HepG2 (cell line): ENCODE results near the gene MSMB. TPM values are rescaled to one million over a fixed set of nuclear protein-coding genes. Genes with fewer than 3 reads are reported as not detected.

Experiments used
- ARID2 ChIP-seq: sonication (generic); formaldehyde crosslinking; IDR thresholded peaks from 2 replicates; pipeline ENCODE4 v1.8.1; 2022; ENCODE audit warnings: mild to moderate bottlenecking, missing genetic modification reagents, borderline replicate concordance
- CHCHD3 ChIP-seq: sonication (generic); formaldehyde crosslinking; IDR thresholded peaks from 2 replicates; pipeline ENCODE4 v1.8.0; 2022; ENCODE audit warnings: mild to moderate bottlenecking, missing genetic modification reagents, moderate library complexity
- FOXM1 ChIP-seq: sonication (generic); formaldehyde crosslinking; IDR thresholded peaks from 2 replicates; pipeline ENCODE4 v1.5.0; 2020; ENCODE audit warnings: missing genetic modification reagents
- GFI1 ChIP-seq: sonication (generic); formaldehyde crosslinking; IDR thresholded peaks from 2 replicates; pipeline ENCODE4 v1.5.0; 2020; ENCODE audit warnings: missing genetic modification reagents, mild to moderate bottlenecking, borderline replicate concordance
- GZF1 ChIP-seq: sonication (generic); formaldehyde crosslinking; IDR thresholded peaks from 2 replicates; pipeline ENCODE4 v1.5.1; 2020; ENCODE audit warnings: mild to moderate bottlenecking, missing genetic modification reagents
- KMT2A ChIP-seq: sonication (generic); formaldehyde crosslinking; IDR thresholded peaks from 2 replicates; pipeline ENCODE4 v1.4.0; 2020; ENCODE audit warnings: missing genetic modification reagents
- MLXIP ChIP-seq: sonication (generic); formaldehyde crosslinking; IDR thresholded peaks from 2 replicates; pipeline ENCODE4 v1.9.0; 2021; ENCODE audit warnings: missing genetic modification reagents, borderline replicate concordance
- NCOA2 ChIP-seq: sonication (generic); formaldehyde crosslinking; IDR thresholded peaks from 2 replicates; pipeline ENCODE4 v1.8.0; 2022; ENCODE audit warnings: inconsistent platforms
- NFE2L1 ChIP-seq: sonication (generic); formaldehyde crosslinking; IDR thresholded peaks from 2 replicates; pipeline ENCODE4 v1.4.0; 2020; ENCODE audit warnings: missing genetic modification reagents, mild to moderate bottlenecking, borderline replicate concordance
- NFRKB ChIP-seq: fragments of 450-650 bp; IDR thresholded peaks from 2 replicates; pipeline ENCODE4 v1.6.1; 2017
- ZFP82 ChIP-seq: sonication (generic); formaldehyde crosslinking; IDR thresholded peaks from 2 replicates; pipeline ENCODE4 v1.5.1; 2020; ENCODE audit warnings: mild to moderate bottlenecking, missing genetic modification reagents, borderline replicate concordance
- ZMYM2 ChIP-seq: sonication (generic); formaldehyde crosslinking; IDR thresholded peaks from 2 replicates; pipeline ENCODE4 v1.8.0; 2022; ENCODE audit warnings: mild to moderate bottlenecking, missing genetic modification reagents
- ZNF24 ChIP-seq: fragments of 450-650 bp; IDR thresholded peaks from 2 replicates; pipeline ENCODE4 v1.6.1; 2017; ENCODE audit warnings: antibody characterized with exemption, mild to moderate bottlenecking
- ZNF354B ChIP-seq: sonication (generic); formaldehyde crosslinking; IDR thresholded peaks from 2 replicates; pipeline ENCODE4 v1.8.0; 2022; ENCODE audit warnings: mild to moderate bottlenecking, missing genetic modification reagents
- ZNF431 ChIP-seq: sonication (generic); formaldehyde crosslinking; IDR thresholded peaks from 2 replicates; pipeline ENCODE4 v1.9.0; 2022; ENCODE audit warnings: missing genetic modification reagents, low read depth, mild to moderate bottlenecking, borderline replicate concordance
- ZNF639 ChIP-seq: conservative IDR thresholded peaks from 2 replicates; pipeline ENCODE4 v1.6.1; 2018; ENCODE audit warnings: missing genetic modification reagents
- ZNF720 ChIP-seq: sonication (generic); formaldehyde crosslinking; IDR thresholded peaks from 2 replicates; pipeline ENCODE4 v1.4.0; 2020; ENCODE audit warnings: missing genetic modification reagents
- ZSCAN31 ChIP-seq: sonication (generic); formaldehyde crosslinking; IDR thresholded peaks from 2 replicates; pipeline ENCODE4 v1.5.0; 2020; ENCODE audit warnings: low read depth, mild to moderate bottlenecking, missing genetic modification reagents
- polyA plus RNA-seq, 8 experiments: library from polyadenylated mRNA; depleted of rRNA in 3 of 8; stranded (reverse) in 7 of 8; unstranded in 1 of 8; fragments of >200 nt; fragmentation: Illumina TruSeq in 4 of 8; extraction: Trizol in 4 of 8; gene quantifications; 2 replicates each; pipeline versions ENCODE4 v1.2.1 to v1.2.3, GENCODE V29; 2011 to 2016; ENCODE audit warnings: low read depth in 4 of 8, missing spikeins in 1 of 8, mixed read lengths in 1 of 8; ENCODE audit not compliant: insufficient read depth in 1 of 8
- total RNA-seq, 5 experiments: library from RNA; depleted of rRNA; stranded (reverse); fragments of >200 nt; fragmentation: Illumina TruSeq; extraction: Trizol; gene quantifications; 2 replicates each; pipeline ENCODE4 v1.2.3, GENCODE V29; 2016; ENCODE audit warnings: low read depth in 1 of 5
- TF ChIP-seq, protein P1 (sequence below): sonication (generic); formaldehyde crosslinking; IDR thresholded peaks from 2 replicates; pipeline ENCODE4 v1.4.0; 2020; ENCODE audit warnings: mild to moderate bottlenecking, missing genetic modification reagents, borderline replicate concordance
- TF ChIP-seq, protein P2 (sequence below): sonication (generic); formaldehyde crosslinking; IDR thresholded peaks from 2 replicates; pipeline ENCODE4 v1.8.1; 2022; ENCODE audit warnings: mild to moderate bottlenecking, missing genetic modification reagents

MSMB gene
- total and polyA plus RNA-seq, 2 of the 13 experiments (the other 11 are each of a cell fraction or from before 2014, with no cell fraction given): 0.84 TPM; not detected in 1

- TF ChIP-seq, protein P1, sequence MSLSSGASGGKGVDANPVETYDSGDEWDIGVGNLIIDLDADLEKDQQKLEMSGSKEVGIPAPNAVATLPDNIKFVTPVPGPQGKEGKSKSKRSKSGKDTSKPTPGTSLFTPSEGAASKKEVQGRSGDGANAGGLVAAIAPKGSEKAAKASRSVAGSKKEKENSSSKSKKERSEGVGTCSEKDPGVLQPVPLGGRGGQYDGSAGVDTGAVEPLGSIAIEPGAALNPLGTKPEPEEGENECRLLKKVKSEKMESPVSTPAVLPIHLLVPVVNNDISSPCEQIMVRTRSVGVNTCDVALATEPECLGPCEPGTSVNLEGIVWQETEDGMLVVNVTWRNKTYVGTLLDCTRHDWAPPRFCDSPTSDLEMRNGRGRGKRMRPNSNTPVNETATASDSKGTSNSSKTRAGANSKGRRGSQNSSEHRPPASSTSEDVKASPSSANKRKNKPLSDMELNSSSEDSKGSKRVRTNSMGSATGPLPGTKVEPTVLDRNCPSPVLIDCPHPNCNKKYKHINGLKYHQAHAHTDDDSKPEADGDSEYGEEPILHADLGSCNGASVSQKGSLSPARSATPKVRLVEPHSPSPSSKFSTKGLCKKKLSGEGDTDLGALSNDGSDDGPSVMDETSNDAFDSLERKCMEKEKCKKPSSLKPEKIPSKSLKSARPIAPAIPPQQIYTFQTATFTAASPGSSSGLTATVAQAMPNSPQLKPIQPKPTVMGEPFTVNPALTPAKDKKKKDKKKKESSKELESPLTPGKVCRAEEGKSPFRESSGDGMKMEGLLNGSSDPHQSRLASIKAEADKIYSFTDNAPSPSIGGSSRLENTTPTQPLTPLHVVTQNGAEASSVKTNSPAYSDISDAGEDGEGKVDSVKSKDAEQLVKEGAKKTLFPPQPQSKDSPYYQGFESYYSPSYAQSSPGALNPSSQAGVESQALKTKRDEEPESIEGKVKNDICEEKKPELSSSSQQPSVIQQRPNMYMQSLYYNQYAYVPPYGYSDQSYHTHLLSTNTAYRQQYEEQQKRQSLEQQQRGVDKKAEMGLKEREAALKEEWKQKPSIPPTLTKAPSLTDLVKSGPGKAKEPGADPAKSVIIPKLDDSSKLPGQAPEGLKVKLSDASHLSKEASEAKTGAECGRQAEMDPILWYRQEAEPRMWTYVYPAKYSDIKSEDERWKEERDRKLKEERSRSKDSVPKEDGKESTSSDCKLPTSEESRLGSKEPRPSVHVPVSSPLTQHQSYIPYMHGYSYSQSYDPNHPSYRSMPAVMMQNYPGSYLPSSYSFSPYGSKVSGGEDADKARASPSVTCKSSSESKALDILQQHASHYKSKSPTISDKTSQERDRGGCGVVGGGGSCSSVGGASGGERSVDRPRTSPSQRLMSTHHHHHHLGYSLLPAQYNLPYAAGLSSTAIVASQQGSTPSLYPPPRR: peak; percentile 80; the same call in 1 of the 2 replicates
- no peak for TF ChIP-seq ZNF431 (CRISPR knock-in tag)
- TF ChIP-seq GFI1 (CRISPR knock-in tag): peak; percentile 49; the same call in 1 of the 2 replicates
- no peak for TF ChIP-seq NFE2L1 (CRISPR knock-in tag)
- TF ChIP-seq NFRKB: no peak
- peak; percentile 77 for TF ChIP-seq ZMYM2 (CRISPR knock-in tag)
- TF ChIP-seq NCOA2: peak; percentile 77
- no peak for TF ChIP-seq KMT2A (CRISPR knock-in tag)
- no peak for TF ChIP-seq ZNF354B (CRISPR knock-in tag)
- no peak for TF ChIP-seq FOXM1 (CRISPR knock-in tag)
- no peak for TF ChIP-seq GZF1 (CRISPR knock-in tag)
- TF ChIP-seq MLXIP (CRISPR knock-in tag): no peak
- no peak for TF ChIP-seq ARID2 (CRISPR knock-in tag)
- no peak for TF ChIP-seq ZNF639 (CRISPR knock-in tag)
- no peak for TF ChIP-seq CHCHD3 (CRISPR knock-in tag)
- no peak for TF ChIP-seq ZSCAN31
- TF ChIP-seq, protein P2, sequence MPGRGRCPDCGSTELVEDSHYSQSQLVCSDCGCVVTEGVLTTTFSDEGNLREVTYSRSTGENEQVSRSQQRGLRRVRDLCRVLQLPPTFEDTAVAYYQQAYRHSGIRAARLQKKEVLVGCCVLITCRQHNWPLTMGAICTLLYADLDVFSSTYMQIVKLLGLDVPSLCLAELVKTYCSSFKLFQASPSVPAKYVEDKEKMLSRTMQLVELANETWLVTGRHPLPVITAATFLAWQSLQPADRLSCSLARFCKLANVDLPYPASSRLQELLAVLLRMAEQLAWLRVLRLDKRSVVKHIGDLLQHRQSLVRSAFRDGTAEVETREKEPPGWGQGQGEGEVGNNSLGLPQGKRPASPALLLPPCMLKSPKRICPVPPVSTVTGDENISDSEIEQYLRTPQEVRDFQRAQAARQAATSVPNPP (CRISPR knock-in tag): no peak
- no peak for TF ChIP-seq ZNF720 (CRISPR knock-in tag)
- TF ChIP-seq ZNF24: no peak
- no peak for TF ChIP-seq ZFP82 (CRISPR knock-in tag)
Measured at GRCh38 chr10:46035923-46036849, 9.9 kb downstream of the MSMB start (continued).
